GM18951 (cell line): ENCODE measurements around the gene CEACAM21.

Source experiments
- POLR2A ChIP-seq: IDR thresholded peaks from 4 replicates; pipeline ENCODE4 v1.6.1; 2011; ENCODE audit warnings: mild to moderate bottlenecking; ENCODE audit not compliant: insufficient read length, insufficient read depth; ENCODE audit errors: extremely low read depth
- in situ Hi-C: fragments of 300-500 bp; cut with MboI; formaldehyde crosslinking; loops from one replicate; pipeline ENCODE4 v1.12.0; 2022; ENCODE audit warnings: low sequenced_read_pairs, mixed read lengths, inconsistent platforms; ENCODE audit not compliant: unreplicated experiment

Gene CEACAM21

DNA sequence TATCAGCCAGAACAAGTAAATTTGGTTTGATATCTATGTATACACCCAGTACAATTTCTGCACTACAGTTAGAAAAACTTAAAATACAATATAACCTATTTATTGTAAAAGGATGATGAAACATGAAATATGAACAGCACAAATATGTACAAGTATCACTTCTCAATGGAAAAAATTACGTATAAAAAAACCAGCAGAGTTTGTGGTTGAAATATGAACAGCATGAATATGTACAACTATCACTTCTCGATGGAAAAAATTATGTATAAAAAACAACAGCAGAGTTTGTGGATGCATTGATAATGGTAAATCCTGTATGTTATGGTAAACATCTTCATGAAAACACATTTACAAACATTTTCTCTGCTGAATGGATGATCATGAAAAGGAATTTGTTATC is 32.4 kb upstream of the CEACAM21 start:
- TF ChIP-seq POLR2A = no peak
- in situ Hi-C loops = no loop called here

DNA sequence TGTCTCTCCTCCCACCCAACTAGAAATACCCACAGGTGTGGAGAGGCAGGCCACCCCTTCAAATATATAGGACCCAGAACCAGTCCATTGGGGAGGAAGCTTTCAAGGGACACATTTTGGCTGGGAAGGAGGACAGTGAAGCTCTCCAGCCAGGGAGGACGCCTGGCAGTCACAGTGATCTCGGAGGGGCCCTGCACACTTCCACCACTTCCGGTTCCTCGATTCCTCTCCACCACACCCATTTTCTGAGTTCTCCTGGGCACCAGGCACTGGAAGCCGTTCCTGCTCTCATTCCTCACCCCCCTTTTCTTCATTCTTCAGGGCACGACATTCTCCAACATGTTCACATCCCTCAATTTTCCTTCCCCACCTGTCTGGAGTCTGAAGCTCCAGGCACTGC is 30.4 kb upstream of the CEACAM21 start:
- in situ Hi-C loops = no loop called here
- TF ChIP-seq POLR2A = no peak

DNA sequence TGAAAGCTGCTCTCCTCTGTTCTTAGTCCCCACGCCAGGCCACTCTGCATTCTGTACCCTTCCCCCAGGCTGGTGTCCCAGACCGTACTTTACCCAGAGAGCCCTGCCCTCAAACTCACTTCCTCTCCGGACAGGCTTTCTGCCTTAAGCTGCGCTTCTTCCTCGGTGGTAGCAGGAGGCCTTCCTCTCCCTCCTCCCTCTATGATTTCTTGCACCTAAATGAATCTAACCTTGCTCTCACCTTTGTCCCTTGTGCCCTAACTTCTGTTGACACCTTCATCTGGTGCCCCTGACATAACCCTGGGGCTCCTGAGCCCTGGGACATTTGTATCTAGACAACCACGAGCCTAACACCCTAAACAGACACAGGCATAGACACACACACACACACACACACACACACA is 29.6 kb upstream of the CEACAM21 start:
- in situ Hi-C loops = no loop called here
- TF ChIP-seq POLR2A = peak; percentile 42

DNA sequence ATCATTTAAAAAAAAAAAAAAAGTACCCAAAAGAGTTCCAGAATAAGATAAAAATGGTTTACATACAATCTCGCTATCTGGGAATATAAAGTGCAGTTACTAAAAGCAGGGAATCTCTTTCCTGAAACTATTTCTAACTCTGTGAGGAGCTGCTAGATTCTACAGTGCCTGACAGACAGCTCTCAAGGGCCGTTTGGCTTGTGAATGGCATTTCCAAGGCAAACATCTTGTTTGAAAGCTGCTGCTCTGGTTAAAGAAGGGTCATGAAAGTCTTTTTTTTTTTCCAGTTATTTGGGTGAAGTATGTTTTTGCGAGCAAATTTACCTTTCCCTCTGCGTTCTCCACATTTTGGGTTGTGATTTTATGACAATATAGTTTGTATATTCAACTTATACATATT is 29.0 kb upstream of the CEACAM21 start:
- in situ Hi-C loops = no loop called here
- no peak for TF ChIP-seq POLR2A

- in situ Hi-C loops = no loop called here
- TF ChIP-seq POLR2A = no peak
These were observed 28.4 kb upstream of the CEACAM21 start for GRCh38 chr19:41547569-41547968.

DNA sequence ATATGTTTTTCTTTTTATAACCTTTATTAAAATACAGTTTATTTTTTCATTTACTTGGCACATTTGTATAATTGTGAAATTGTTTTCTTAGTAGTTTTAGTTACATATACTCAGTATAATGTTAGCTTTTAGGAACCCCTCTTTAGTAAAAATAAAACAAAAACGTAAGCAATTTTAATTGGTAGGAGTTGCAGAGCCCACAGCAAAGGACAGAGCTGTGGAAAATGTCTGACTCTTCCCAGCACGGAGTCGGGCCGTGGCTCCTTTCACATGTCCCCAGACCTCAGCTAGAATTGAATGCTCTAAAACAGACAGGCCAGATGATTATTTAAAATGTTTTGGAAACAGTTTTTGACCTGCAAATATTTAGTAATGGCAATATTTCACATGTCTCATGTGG is 27.9 kb upstream of the CEACAM21 start:
- no peak for TF ChIP-seq POLR2A
- in situ Hi-C loops = no loop called here

DNA sequence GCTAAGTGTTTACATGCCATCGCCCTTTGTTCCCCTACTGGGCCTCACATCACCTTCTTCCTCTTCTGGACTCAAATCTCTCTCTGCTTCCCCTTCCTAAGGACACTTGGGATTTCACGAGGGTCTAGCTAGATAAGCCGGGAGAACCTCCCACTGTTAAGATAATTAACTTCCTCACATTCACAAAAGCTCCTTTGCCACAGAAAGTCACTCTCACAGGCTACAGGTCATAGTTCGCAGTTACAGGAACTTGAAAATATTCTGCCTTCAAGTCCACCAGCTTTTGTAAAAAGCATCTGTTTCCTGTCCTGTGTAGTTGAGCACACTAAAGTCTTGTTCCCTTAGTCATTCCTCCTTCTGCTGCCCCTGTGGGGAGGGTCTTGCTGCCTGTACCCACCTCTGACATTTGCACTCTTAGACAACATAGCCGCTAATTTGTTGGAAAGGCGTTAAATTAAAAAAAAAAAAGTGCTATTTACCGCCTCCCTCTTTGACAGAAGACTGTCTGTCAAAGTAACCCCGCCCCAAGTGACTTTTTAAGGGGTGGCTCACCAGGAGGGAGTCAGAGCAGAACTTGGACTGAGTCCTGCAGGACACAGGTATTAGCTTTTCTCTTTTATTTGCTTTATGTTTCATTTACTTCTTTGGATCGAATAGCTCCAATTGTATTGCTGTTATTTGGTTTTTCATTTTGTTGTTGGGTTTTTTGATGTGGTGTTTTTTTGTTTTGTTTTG is 26.8 kb upstream of the CEACAM21 start:
- peak; percentile 94 for TF ChIP-seq POLR2A
- in situ Hi-C loops = no loop called here

DNA sequence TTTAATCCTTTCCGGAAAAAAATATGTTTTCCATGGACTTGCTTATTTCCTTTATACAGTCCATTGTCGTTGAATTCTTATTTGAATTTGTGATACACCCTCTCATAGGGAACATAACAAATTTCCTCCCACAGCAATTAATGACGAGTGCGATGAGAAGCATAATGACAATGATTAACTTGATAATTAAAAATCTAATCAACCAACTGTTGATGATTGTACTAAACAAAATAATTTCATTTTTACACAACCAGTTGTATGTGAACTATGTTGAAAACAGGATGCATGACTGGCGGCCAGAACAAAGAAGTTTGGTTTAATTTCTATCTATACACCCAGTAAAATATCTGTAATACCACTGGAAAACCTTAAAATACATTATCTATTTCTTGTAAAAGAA is 26.1 kb upstream of the CEACAM21 start:
- in situ Hi-C loops = no loop called here
- TF ChIP-seq POLR2A = no peak

GRCh38 chr19:41551212-41551610 is 24.8 kb upstream of the CEACAM21 start:
- in situ Hi-C loops = no loop called here
- TF ChIP-seq POLR2A = no peak

- no peak for TF ChIP-seq POLR2A
- in situ Hi-C loops = no loop called here
These were observed 24.3 kb upstream of the CEACAM21 start for GRCh38 chr19:41551711-41552110.

DNA sequence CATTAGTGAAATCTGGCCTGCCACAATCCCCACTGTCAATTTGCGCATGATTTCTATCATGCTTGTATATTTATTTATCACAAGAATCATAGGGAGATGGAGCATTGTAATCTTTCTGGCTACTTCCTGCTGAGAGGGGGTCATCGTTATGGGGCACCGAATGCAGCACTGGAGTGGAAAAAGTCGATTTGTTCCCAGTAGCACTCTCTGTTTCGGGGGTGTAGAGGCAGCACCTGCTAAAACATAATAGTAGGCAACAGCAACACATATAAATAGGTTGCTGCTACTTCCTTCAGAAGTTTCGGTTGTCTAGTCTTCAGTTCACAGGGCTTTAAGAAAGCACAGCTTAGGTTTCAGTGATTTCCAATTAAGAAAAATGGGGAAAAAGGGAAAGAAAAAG is 23.4 kb upstream of the CEACAM21 start:
- in situ Hi-C loops = no loop called here
- peak; percentile 14 for TF ChIP-seq POLR2A

DNA sequence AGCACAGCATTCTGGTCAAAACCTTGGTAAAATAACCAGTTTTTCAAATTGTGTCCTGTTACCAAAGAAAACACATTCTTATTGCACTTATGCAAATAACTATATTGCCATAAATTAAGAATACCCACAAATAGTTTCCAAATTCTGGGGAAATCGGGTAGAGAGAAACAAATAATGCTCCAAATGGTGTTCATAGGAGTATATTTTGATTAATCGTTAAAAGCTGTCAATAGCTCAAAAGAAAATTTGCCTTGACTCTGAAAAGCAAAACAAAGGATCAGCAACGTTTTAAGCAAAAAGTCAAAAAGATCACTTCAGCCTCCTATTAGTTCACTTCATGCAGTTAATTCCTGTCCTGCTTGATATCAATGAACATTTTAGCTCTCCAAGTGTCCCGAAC is 22.2 kb upstream of the CEACAM21 start:
- TF ChIP-seq POLR2A = no peak
- in situ Hi-C loops = no loop called here

DNA sequence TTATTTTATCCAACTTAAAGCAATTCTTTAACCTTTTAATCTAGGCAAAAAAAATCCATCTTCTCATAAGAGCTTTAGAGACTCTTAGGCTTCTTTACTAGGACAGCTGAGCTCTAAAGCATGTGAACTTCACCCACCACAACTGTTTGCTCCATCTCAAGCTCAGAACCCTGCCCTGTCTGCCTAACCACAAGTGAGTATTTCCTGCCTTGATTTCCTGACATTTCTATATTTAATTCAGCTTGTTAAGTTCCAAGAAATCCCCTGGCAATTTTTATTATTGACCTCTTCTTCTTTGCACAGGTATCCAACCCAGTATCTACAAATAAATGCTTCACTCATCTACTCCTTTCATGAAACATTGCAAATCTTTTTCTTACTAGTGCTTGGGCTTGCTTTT is 21.1 kb upstream of the CEACAM21 start:
- no peak for TF ChIP-seq POLR2A
- in situ Hi-C loops = loop anchor here (5.0 kb wide), 1 partner anchor 108 kb away; no protein-coding TSS in a partner anchor

GRCh38 chr19:41555748-41556147 is 20.2 kb upstream of the CEACAM21 start:
- TF ChIP-seq POLR2A = no peak
- in situ Hi-C loops = loop anchor here (5.0 kb wide), 1 partner anchor 108 kb away; no protein-coding TSS in a partner anchor
